Activated naive CD8-positive, alpha-beta T cell (primary cell): ENCODE results near the gene CBX4.

Experiments
- H3K27ac Mint-ChIP-seq: one replicate; pipeline ENCODE4 v1.8.0; 2021; ENCODE audit warnings: mixed read lengths
- H3K27me3 Mint-ChIP-seq: one replicate; pipeline ENCODE4 v1.8.0; 2021; ENCODE audit warnings: mixed read lengths
- H3K36me3 Mint-ChIP-seq: one replicate; pipeline ENCODE4 v1.8.0; 2021; ENCODE audit warnings: mixed read lengths
- H3K4me1 Mint-ChIP-seq: one replicate; pipeline ENCODE4 v1.8.0; 2021; ENCODE audit warnings: low read depth, mixed read lengths
- H3K4me3 Mint-ChIP-seq: one replicate; pipeline ENCODE4 v1.8.0; 2021; ENCODE audit warnings: mild to moderate bottlenecking, mixed read lengths
- H3K9me3 Mint-ChIP-seq: one replicate; pipeline ENCODE4 v1.8.0; 2021; ENCODE audit warnings: low read depth, mixed read lengths

CBX4 gene

DNA sequence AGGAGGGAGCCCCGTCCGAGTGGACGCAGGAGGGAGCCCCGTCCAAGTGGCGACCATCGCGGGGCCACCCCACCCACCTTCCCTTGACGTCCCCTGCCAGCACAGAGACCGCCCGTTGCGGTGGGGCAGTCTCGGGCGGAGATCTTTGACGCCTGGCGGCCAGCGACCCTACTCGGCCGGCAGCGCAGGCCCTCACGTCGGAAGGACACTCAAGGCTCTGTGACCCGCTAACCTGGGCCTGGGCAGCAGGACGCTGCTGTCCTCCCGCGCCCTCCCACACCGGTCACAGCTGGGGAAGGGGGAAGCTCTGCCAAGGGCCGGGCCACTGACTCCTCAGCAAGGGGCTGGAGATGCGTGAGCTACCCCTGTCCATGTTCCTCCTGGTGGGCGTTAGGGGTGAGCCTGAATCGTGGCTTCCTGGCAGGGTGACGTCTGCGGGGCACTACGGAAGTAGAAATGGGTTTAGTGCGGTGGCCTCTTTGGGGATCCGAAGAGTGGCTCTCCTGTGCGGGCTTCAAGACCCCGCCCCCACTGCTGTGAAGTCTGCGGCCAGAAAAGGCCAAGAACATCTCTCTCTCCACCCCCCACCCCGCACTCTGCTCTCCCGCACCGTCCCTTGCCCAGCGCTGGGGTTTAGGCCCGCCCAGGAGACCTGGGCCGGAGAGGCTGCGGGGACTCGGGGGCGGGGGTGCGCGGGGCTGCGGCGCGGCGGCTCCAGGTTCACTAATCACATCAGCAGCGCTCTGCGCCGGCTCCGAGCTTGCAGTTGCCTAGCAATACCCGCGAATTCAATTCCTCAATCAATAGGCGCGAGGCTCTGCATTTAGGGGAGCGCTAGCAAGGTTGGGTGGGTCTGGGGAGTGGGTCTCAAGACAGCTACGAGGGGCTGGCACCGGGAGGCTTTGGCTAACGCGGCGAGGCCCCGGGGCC lies 48.2 kb downstream of the CBX4 start:
- H3K36me3 Mint-ChIP-seq, result peaks cover 3% of the 10 kb centered on the region
- H3K9me3 Mint-ChIP-seq, result no peaks in the 10 kb centered on the region
- peak overlapping the region; percentile 20 for H3K4me3 Mint-ChIP-seq
- peaks cover 19% of the 10 kb centered on the region for H3K4me1 Mint-ChIP-seq
- peaks cover 30% of the 10 kb centered on the region for H3K27me3 Mint-ChIP-seq
- H3K27ac Mint-ChIP-seq, result no peak overlapping the region

DNA sequence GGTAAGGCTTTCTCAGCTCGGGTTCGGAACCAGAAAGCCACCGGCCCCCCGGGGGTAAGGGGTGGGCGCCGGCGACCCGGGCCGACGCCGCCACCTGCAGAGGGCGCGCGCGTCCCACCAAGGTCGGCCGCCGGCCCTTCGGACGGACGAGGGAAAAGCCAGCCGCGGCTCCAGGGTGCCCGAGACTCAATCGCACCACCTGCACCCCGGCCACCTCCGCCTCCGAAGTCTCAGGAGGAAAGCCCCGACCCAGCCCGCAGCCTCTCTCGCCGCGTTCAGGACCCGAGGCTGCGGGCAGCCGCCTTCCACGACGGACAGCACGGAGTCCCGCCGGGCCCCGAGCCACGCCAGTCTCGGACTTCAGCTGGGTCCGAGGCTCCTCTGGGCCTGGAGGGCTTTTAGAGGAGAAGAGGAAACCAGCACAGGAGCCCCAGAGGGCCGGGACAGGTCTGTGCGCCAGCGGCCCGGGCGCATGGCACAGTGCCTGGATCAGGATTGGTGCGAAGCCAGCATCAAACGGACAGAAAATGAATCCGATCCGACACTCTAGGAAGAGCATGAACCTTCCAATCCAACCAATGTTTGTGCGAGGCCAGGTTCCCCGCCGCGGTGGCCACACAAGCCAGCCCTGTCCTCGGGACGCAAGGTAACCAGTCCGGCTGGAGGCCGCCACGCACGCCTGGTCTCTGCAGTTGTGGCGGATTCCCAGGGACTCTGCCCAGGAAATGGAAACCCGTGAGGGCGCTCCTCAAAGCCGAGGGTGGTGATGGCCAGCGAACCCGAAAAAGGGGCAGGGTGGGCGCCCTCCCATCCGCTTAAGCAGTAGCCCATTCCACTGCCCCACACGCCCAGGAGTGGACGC lies 49.1 kb downstream of the CBX4 start:
- Mint-ChIP-seq H3K27ac (no peak overlapping the region), H3K4me1 (peaks cover 14% of the 10 kb centered on the region), H3K27me3 (peaks cover 32% of the 10 kb centered on the region), H3K4me3 (no peak overlapping the region), H3K9me3 (no peaks in the 10 kb centered on the region), H3K36me3 (peaks cover 3% of the 10 kb centered on the region)

DNA sequence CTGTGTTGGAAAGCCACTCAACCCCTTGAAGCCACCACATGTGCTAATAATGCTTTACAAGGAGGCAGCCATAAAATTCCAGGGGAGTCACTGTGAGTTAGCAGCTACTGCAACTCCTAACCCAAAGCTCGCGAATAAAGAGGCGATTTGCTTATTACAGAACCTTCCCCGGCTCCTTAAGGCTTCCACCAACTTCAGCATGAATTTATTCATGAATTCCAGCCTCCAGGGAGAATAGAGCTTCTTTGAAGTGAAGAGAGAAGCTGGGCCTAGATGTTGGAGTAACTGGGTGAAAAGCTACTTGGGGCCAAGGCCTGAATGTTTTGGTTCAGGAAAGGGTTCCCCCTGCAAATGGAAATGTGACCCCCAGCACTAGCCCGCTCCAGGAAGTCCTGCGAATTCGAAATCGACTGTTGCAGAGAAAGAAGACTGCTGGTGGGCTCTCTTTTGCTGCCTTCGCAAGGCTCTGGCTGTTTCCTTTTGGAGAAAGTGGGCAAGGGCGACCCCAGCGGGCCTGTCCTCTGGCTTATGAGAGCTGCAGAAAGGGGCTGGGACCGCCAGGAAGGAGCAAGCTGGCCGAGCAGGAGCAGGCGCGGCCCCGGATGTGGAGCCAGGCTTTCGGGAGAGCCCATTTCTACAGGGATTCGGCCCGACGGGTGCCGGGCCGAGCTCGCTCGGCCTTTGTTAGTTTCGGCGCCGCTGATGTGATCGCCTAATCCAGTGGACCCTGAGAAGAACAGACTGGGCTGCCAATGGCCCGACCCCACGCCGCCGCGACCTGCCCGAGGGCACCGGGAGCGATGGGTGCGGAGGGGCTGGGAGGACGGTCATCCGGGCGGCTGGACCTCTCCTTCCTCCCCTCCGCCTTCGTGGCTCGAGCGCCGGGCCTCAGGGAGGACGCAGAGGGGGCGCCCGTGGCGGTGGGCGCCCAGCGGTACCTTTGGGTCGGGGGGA lies 50.0 kb downstream of the CBX4 start:
- H3K9me3 Mint-ChIP-seq, result no peaks in the 10 kb centered on the region
- H3K27me3 Mint-ChIP-seq, result peaks cover 33% of the 10 kb centered on the region

GRCh38 chr17:79788455-79788854 lies 50.8 kb downstream of the CBX4 start:
- Mint-ChIP-seq H3K4me1 (peaks cover 14% of the 10 kb centered on the region), H3K36me3 (no peaks in the 10 kb centered on the region), H3K9me3 (no peaks in the 10 kb centered on the region), H3K27me3 (peaks cover 31% of the 10 kb centered on the region), H3K27ac (no peak overlapping the region), H3K4me3 (peak overlapping the region; percentile 44)

More for the DNA sequence above, 50.0 kb downstream of the CBX4 start:
- Mint-ChIP-seq H3K4me1 (peaks cover 14% of the 10 kb centered on the region), H3K4me3 (no peak overlapping the region), H3K36me3 (peaks cover 3% of the 10 kb centered on the region), H3K27ac (no peak overlapping the region)

GRCh38 chr17:79786930-79787643 lies 52.2 kb downstream of the CBX4 start:
- H3K4me3 Mint-ChIP-seq, result no peak overlapping the region
- H3K27me3 Mint-ChIP-seq, result peaks cover 33% of the 10 kb centered on the region
- no peaks in the 10 kb centered on the region for H3K9me3 Mint-ChIP-seq
- no peaks in the 10 kb centered on the region for H3K36me3 Mint-ChIP-seq
- peaks cover 16% of the 10 kb centered on the region for H3K4me1 Mint-ChIP-seq
- H3K27ac Mint-ChIP-seq, result no peak overlapping the region

- Mint-ChIP-seq H3K4me3 (no peak overlapping the region), H3K4me1 (peaks cover 21% of the 10 kb centered on the region), H3K27ac (no peak overlapping the region), H3K27me3 (peaks cover 31% of the 10 kb centered on the region), H3K9me3 (no peaks in the 10 kb centered on the region), H3K36me3 (no peaks in the 10 kb centered on the region)
Observed at GRCh38 chr17:79785900-79786810, 53.1 kb downstream of the CBX4 start.

DNA sequence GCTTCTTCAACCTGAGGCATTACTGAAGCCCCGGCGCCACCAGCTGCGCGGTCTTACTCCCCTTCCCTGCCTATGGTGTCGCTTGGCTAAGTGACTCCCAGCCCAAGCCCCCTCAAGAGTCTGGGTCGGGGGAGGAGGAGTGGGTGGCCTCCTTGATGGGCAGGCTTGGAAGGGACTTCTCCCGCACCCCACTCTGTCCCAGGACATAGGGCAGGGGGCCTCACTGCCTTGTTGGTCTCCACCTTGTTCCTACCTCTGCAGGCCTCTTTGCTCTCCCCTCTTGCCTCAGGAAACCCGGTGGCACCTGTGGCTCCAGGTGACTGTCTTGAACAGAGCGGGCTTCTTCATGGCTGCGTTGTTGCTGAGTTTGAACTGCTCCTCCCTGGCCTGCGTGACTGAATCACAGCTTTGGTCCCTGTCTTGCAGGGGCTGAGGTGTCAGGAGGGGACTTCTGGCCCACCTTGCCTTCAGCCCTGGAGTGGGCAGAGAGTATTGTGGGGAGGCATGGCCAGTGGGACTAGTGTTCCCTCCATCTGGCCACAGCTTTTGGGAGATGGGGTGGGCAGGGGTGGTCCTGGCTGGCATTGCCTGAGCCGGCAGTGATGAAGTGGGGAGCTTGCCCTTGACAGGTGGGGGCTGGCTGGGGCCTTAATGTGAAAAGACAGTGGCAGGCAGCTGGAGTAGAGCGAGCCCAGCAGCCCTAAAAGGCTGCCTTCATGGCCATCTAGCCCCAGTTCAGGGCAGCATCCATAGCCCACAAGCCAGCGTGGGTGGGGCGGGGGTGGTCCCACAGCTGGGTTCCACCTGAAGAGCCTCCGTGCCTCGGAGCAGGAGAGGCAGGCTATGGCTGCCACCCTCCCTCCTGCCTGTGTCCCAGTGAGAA lies 54.0 kb downstream of the CBX4 start:
- no peaks in the 10 kb centered on the region for H3K9me3 Mint-ChIP-seq
- no peak overlapping the region for H3K4me3 Mint-ChIP-seq
- H3K27me3 Mint-ChIP-seq, result peaks cover 32% of the 10 kb centered on the region
- no peak overlapping the region for H3K27ac Mint-ChIP-seq
- H3K36me3 Mint-ChIP-seq, result no peaks in the 10 kb centered on the region
- peaks cover 26% of the 10 kb centered on the region for H3K4me1 Mint-ChIP-seq

GRCh38 chr17:79784353-79785016 lies 54.8 kb downstream of the CBX4 start:
- Mint-ChIP-seq H3K9me3 (no peaks in the 10 kb centered on the region), H3K27me3 (peaks cover 33% of the 10 kb centered on the region), H3K4me1 (peaks cover 33% of the 10 kb centered on the region), H3K27ac (no peak overlapping the region), H3K4me3 (no peak overlapping the region), H3K36me3 (no peaks in the 10 kb centered on the region)

DNA sequence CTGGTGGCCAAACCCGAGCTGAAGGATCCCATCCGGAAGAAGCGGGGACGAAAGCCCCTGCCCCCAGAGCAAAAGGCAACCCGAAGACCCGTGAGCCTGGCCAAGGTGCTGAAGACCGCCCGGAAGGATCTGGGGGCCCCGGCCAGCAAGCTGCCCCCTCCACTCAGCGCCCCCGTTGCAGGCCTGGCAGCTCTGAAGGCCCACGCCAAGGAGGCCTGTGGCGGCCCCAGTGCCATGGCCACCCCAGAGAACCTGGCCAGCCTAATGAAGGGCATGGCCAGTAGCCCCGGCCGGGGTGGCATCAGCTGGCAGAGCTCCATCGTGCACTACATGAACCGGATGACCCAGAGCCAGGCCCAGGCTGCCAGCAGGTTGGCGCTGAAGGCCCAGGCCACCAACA lies 55.3 kb downstream of the CBX4 start:
- no peaks in the 10 kb centered on the region for H3K9me3 Mint-ChIP-seq
- no peak overlapping the region for H3K4me3 Mint-ChIP-seq
- H3K27ac Mint-ChIP-seq, result no peak overlapping the region
- peaks cover 33% of the 10 kb centered on the region for H3K27me3 Mint-ChIP-seq
- no peaks in the 10 kb centered on the region for H3K36me3 Mint-ChIP-seq
- peaks cover 31% of the 10 kb centered on the region for H3K4me1 Mint-ChIP-seq
